Esophagus squamous epithelium (tissue), 5 donors: ENCODE data around the gene DUSP18. TPM values are rescaled to one million over a fixed set of nuclear protein-coding genes. Genes with fewer than 3 reads are reported as not detected.

Experiments
- DNase-seq: peaks from one replicate; lab custom pipeline; 2025; lab: John Stamatoyannopoulos, UW
- H3K27ac ChIP-seq, 4 donors: fragments of 200-600 bp; sonication (generic); one replicate each; pipeline ENCODE4 v1.5.1; 2016 to 2019; ENCODE audit warnings: mild to moderate bottlenecking in 1 of 4
- H3K27me3 ChIP-seq, 4 donors: fragments of 200-600 bp; sonication (generic); 1 replicate in 3 of 4; 2 replicates in 1 of 4; pipeline versions ENCODE4 v1.5.1 to v1.6.0; 2017 to 2021; ENCODE audit warnings: antibody characterized with exemption in 1 of 4
- H3K36me3 ChIP-seq, 3 donors: fragments of 200-600 bp; sonication (generic); one replicate each; pipeline ENCODE4 v1.5.1; 2016 to 2019
- H3K4me1 ChIP-seq, 3 donors: fragments of 200-600 bp; sonication (generic); one replicate each; pipeline ENCODE4 v1.5.1; 2017 to 2019
- H3K4me3 ChIP-seq, 4 donors: fragments of 200-600 bp; sonication (generic); 1 replicate in 3 of 4; 2 replicates in 1 of 4; pipeline ENCODE4 v1.5.1; 2016 to 2019; ENCODE audit warnings: mild to moderate bottlenecking in 2 of 4, moderate library complexity in 1 of 4
- H3K9me3 ChIP-seq, 3 donors: fragments of 200-600 bp; sonication (generic); one replicate each; pipeline ENCODE4 v1.5.1; 2016 to 2019
- POLR2A ChIP-seq, 4 donors: fragments of 450-650 bp; IDR thresholded peaks; one replicate each; pipeline ENCODE4 v1.6.1; 2017; ENCODE audit warnings: antibody characterized with exemption in 4 of 4, mild to moderate bottlenecking in 4 of 4, moderate library complexity in 3 of 4
- WGBS, 2 donors: methylation state at CpG; one replicate each; pipeline ENCODE4 v1.1.5; 2018; 5-methylcytosine and 5-hydroxymethylcytosine counted together
- intact Hi-C: fragments of 100-400 bp; cut with DNase I; formaldehyde crosslinking; loops from one replicate; pipeline ENCODE4 v1.15.0; 2022
- total RNA-seq, 4 donors: library from RNA; depleted of rRNA; stranded (reverse); fragments of >200 nt; gene quantifications; one replicate each; pipeline ENCODE4 v1.1.0, GENCODE V29; 2016
- TF ChIP-seq, protein P1 (sequence below), 6 experiments: fragments of 450-650 bp in 4 of 6; fragments of 200-600 bp in 2 of 6; sonication (generic) in 2 of 6; IDR thresholded peaks; one replicate each; pipeline ENCODE4 v1.5.1; 2016 to 2019; ENCODE audit warnings: antibody characterized with exemption in 6 of 6, mild to moderate bottlenecking in 4 of 6, moderate library complexity in 4 of 6
- donor health status: DM: yes; HTN: yes; CAD: no.

The DUSP18 gene
- total RNA-seq, 4 donors from 2014 or later, result 6.1 to 13.0 (median 8.6) TPM

DNA sequence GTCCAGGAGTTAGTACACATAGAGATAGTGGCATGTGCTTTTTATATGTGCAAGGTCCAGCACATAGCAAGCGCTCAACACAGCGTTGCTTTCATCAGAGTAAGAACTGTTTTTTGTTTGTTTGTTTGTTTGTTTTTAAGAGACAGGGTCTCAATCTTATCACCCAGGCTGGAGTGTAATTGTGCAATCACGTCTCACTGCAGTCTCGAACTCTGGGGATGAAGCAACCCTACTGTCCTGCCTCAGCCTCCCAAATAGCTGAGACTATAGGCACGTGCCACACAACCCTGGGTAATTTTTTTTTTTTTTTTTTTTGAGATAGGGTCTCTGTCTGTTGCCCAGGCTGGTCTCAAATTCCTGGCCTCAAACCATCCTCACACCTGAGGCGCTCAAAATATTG, 49.9 kb downstream of the DUSP18 start:
- H3K27ac ChIP-seq, result no peak overlapping the region
- WGBS, 2 donors, result 82 to 85% methylated on average over 6 of the region's 6 CpGs
- H3K9me3 ChIP-seq, result no peaks in the 10 kb centered on the region
- peaks cover 0 to 6% (median 0%) of the 10 kb centered on the region in 3 donors for H3K4me1 ChIP-seq
- TF ChIP-seq, protein P1, sequence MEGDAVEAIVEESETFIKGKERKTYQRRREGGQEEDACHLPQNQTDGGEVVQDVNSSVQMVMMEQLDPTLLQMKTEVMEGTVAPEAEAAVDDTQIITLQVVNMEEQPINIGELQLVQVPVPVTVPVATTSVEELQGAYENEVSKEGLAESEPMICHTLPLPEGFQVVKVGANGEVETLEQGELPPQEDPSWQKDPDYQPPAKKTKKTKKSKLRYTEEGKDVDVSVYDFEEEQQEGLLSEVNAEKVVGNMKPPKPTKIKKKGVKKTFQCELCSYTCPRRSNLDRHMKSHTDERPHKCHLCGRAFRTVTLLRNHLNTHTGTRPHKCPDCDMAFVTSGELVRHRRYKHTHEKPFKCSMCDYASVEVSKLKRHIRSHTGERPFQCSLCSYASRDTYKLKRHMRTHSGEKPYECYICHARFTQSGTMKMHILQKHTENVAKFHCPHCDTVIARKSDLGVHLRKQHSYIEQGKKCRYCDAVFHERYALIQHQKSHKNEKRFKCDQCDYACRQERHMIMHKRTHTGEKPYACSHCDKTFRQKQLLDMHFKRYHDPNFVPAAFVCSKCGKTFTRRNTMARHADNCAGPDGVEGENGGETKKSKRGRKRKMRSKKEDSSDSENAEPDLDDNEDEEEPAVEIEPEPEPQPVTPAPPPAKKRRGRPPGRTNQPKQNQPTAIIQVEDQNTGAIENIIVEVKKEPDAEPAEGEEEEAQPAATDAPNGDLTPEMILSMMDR (IDR thresholded peaks at IDR 0.05), result no peak
- no peak for TF ChIP-seq POLR2A (IDR thresholded peaks at IDR 0.05)
- peaks cover 0 to 40% (median 0%) of the 10 kb centered on the region in 3 donors for H3K36me3 ChIP-seq
- no peak overlapping the region for H3K4me3 ChIP-seq
- no peak for DNase-seq
- no peaks in the 10 kb centered on the region for H3K27me3 ChIP-seq
- intact Hi-C loops, result no loop called here

DNA sequence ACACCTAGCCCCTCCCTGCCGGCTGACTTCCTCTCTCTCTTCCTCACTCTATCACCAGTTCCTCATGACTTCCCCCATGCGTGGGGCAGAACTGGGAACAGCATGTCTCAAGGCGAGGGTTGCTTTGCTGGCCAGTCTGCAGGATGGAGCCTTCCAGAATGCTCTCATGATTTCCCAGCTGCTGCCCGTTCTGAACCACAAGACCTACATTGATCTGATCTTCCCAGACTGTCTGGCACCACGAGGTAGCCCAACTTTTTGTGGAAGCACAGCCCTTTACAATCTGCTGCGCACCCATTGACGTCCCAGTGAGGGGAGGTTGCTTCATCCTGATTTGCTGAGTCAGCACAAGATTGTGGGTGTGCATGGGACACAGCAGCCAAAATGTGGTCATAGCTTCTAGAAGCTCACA, 52.1 kb downstream of the DUSP18 start:
- H3K4me1 ChIP-seq, result peaks cover 0 to 6% (median 0%) of the 10 kb centered on the region in 3 donors
- no peaks in the 10 kb centered on the region for H3K9me3 ChIP-seq
- H3K4me3 ChIP-seq, result no peak overlapping the region
- H3K27me3 ChIP-seq, result no peaks in the 10 kb centered on the region
- DNase-seq, result no peak
- H3K36me3 ChIP-seq, result peaks cover 0 to 40% (median 0%) of the 10 kb centered on the region in 3 donors
- WGBS, 2 donors, result 71 to 73% methylated on average over 5 to 7 of the region's 7 CpGs
- no peak overlapping the region for H3K27ac ChIP-seq
- intact Hi-C loops, result no loop called here
- no peak for TF ChIP-seq POLR2A (IDR thresholded peaks at IDR 0.05)

DNA sequence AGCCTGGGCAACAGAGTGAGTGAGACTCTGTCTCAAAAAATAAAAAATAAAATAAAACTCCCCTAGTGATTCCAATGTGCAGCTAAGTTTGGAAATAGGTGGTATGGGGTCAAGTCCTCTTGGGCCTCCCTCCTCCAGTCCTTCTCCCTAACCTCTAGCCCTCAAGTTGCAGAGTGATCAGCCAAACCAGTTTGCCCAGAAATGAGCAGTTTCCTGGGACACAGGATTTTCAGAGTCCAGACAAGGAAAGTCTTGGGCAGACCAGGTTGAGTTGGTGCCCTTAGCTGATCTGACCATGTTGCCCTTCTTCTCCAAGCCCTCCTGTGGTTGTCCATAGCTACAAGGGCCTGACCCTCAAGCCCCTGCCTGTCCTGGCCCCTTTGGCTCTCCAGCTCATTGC, 52.8 kb downstream of the DUSP18 start:
- intact Hi-C loops, result no loop called here

DNA sequence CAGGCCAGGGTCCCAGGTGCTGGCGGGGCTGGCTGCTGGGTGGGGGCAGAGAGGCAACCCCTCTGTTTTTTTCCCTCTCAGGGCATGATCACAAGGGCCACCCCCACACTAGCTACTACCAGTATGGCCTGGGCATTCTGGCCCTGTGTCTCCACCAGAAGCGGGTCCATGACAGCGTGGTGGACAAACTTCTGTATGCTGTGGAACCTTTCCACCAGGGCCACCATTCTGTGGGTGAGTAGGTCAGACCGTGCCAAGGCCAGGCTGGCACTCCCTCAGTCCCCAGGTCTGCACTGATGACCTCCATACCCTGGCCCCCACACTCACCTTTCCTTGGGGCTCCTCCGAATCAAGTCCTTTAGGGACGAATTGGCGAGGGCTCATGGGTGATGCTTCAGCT, 53.4 kb downstream of the DUSP18 start:
- WGBS, 2 donors, result 100% methylated on average over 2 of the region's 7 CpGs; no CpG with 5 or more reads in 1 of the 2 donors
- Histone ChIP-seq H3K4me1 (peaks cover 6 to 14% (median 7%) of the 10 kb centered on the region in 3 donors), H3K27ac (no peak overlapping the region), H3K27me3 (no peaks in the 10 kb centered on the region), H3K36me3 (peaks cover 0 to 39% (median 0%) of the 10 kb centered on the region in 3 donors), H3K9me3 (no peaks in the 10 kb centered on the region), H3K4me3 (no peak overlapping the region)
- no peak for TF ChIP-seq POLR2A (IDR thresholded peaks at IDR 0.05)
- TF ChIP-seq, protein P1 (IDR thresholded peaks at IDR 0.05), result no peak
- intact Hi-C loops, result no loop called here
- DNase-seq, result no peak

More for the DNA sequence above, 52.8 kb downstream of the DUSP18 start:
- Histone ChIP-seq H3K9me3 (no peaks in the 10 kb centered on the region), H3K27me3 (no peaks in the 10 kb centered on the region), H3K27ac (no peak overlapping the region), H3K4me1 (peaks cover 1 to 8% (median 2%) of the 10 kb centered on the region in 3 donors), H3K4me3 (no peak overlapping the region), H3K36me3 (peaks cover 0 to 39% (median 0%) of the 10 kb centered on the region in 3 donors)
- no peak for DNase-seq
- TF ChIP-seq, protein P1 (IDR thresholded peaks at IDR 0.05), result no peak
- TF ChIP-seq POLR2A (IDR thresholded peaks at IDR 0.05), result no peak

DNA sequence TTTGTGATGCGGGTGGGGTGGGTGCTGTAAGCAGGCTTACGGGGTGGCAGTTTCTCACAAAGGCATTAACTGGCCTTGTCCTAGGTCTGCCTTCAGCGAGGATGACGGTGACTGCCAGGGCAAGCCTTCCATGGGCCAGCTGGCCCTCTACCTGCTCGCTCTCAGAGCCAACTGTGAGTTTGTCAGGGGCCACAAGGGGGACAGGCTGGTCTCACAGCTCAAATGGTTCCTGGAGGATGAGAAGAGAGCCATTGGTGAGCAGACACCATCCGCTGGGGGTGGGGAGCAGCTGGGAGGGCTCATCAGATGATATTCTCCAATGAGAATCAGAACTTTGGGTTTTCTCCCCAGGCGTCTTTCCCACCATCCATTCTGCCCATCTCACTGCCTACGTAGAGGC, 54.9 kb downstream of the DUSP18 start:
- DNase-seq, result no peak
- TF ChIP-seq, protein P1 (IDR thresholded peaks at IDR 0.05), result no peak
- TF ChIP-seq POLR2A (IDR thresholded peaks at IDR 0.05), result no peak
- Histone ChIP-seq H3K4me3 (no peak overlapping the region), H3K36me3 (peaks cover 0 to 39% (median 0%) of the 10 kb centered on the region in 3 donors), H3K9me3 (no peaks in the 10 kb centered on the region), H3K4me1 (peaks cover 18 to 29% (median 22%) of the 10 kb centered on the region in 3 donors), H3K27me3 (no peaks in the 10 kb centered on the region), H3K27ac (no peak overlapping the region)
- intact Hi-C loops, result no loop called here
- 88 to 99% methylated on average over 4 to 5 of the region's 8 CpGs for WGBS, 2 donors

Other genes starting within 250 kb of the DUSP18 start
- gene MTFP1, start 242.1 kb downstream of the DUSP18 start, total RNA-seq, result 10 to 100 TPM; 15.9 to 21.2 (median 19.0) TPM
- under 1 TPM in 1 of 4 donors, not detected in 3; 0.19 TPM for gene SEC14L3, start 195.9 kb downstream of the DUSP18 start, total RNA-seq
- not detected for gene SEC14L4, start 162.2 kb downstream of the DUSP18 start, total RNA-seq
- under 1 TPM in 1 of 4 donors, not detected in 3; 0.19 TPM for gene SEC14L6, start 121.1 kb downstream of the DUSP18 start, total RNA-seq
- gene GAL3ST1, start 93.2 kb downstream of the DUSP18 start, total RNA-seq, result 1 to 10 TPM in 2 of 4 donors, not detected in 2; 1.1 to 2.4 TPM
- 10 to 100 TPM; 45.3 to 67.0 (median 58.4) TPM for gene PES1, start 76.0 kb downstream of the DUSP18 start, total RNA-seq
- gene TCN2, start 60.7 kb downstream of the DUSP18 start, total RNA-seq, result 10 to 100 TPM in 2 of 4 donors, 1 to 10 TPM in 2; 1.9 to 20.4 (median 10.4) TPM
- 1 to 10 TPM; 5.5 to 8.3 (median 6.3) TPM for gene SLC35E4, start 32.1 kb downstream of the DUSP18 start, total RNA-seq
- 1 to 10 TPM; 1.9 to 3.9 (median 3.0) TPM for gene OSBP2, start 27.0 kb upstream of the DUSP18 start, total RNA-seq